Left renal pelvis (tissue), 4 donors: ENCODE data around the gene ERI3. TPM values are rescaled to one million over a fixed set of nuclear protein-coding genes. Genes with fewer than 3 reads are reported as not detected.

Experiments
- DNase-seq, 4 donors: peaks; one replicate each; pipeline ENCODE4 v3.0.0-alpha.2; 2013; ENCODE audit warnings: low read depth in 4 of 4, low spot score in 3 of 4
- polyA plus RNA-seq, 4 donors: library from polyadenylated mRNA; unstranded; fragments of 120-200 nt; gene quantifications; one replicate each; pipeline ENCODE4 v1.2.1, GENCODE V29; 2013; ENCODE audit not compliant: insufficient read length in 4 of 4

ERI3 gene
- polyA plus RNA-seq, 4 donors: 51.9 to 92.9 (median 79.7) TPM

GRCh38 chr1:44289530-44289929, 65.5 kb downstream of the ERI3 start:
- DNase-seq: no peak

- no peak for DNase-seq
These were observed 66.2 kb downstream of the ERI3 start for GRCh38 chr1:44288883-44289282.

- no peak for DNase-seq
These were observed 70.9 kb downstream of the ERI3 start for GRCh38 chr1:44284184-44284583.

DNA sequence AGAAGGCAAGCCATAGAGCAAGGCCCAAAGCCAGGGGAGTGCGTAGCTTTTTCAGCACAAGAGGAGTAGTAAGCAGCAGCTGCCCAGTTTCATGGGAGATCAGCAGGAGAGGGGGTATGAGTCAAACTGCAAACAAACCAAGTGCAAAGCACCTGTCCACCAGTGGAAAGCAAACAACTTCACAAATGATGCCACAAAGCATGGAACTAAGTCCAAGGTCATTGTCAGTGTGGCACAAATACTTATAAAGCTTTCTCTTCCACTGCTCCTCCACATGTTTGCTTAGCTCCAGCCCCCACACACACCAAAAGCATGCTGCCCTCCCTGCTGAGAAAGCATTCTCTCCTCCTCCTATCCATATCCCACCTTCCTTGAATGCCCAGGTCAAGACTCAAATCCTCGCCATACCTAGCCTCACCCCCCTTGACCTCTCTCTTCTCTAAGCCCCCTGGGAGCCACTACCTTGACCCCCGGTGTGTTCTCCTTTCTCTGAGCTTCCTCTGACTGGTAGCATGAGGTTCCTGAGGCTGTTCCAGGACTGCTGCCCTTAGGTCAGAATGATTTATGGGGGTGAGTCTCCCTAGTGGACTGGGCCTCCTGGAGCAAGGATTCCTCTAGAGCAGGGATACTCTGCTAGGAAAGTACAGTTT, 71.4 kb downstream of the ERI3 start:
- no peak for DNase-seq

DNA sequence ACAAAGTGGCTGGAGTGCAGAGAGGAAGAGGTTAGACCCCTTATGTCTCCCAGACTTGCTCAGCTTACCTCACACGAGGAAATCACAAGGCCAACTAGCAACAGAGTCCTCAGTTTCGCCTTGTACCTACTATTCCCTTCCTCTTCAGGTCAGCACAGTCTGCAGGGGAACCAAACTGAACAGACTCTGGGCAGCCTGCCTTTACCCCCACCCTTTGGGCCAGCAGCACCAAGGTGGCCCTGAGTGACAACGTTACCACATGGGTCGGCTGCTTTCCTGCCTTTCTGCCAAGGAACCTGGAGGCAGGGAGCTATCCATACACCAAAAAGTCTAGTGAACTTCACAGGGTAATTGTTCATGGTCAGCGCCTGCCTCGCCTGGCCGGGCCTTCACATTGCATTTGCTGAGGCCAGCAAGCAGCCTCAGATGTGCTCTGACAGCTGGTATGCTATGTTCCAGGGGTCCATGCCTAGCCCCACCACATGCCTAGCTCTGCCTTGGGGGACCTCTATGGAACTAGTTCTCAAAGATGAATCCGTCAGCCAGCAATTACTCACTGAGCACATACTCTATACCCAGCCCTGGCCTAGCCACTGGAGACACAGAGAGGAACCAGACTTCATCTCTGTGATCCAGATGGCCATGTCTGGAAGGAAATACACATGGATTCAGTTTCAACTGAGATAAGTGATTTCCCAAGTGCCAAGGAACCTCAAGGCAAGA, 72.2 kb downstream of the ERI3 start:
- no peak for DNase-seq

DNA sequence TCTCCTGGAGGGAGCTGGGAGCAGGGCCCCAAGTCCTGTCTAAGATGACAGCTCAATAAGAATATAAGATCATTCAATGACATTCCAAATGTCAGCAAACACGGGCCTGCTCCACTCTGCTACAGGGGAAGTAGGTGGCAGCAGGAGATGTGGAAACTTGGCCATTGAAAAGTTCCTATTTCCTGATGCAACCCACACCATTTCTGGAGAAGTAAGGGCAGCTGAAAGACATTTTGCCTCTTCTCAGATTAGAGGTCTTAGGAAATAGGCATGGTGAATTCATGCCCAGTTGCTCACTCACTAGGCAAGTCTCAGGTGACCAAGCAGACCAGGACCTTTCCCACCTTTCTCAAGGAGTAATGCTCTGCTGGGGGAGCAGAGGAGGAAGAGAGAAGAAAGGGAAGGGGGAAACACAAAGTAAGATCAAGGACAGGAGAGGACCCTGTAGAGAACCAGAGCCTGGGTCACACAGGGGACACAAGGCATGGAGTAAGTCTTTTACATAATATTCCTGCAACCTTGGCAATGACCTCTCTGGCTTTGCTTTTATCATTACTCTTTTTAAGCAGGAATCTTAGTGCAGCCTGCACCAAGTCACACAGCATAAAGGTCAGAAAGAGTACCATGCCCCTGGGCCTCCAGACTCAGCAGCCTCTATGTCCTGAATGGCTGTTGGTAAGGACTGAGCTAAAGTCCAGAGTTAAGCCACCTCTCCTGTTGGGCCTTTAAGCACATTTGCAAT, 72.9 kb downstream of the ERI3 start:
- no peak for DNase-seq

GRCh38 chr1:44276901-44277300, 78.2 kb downstream of the ERI3 start:
- DNase-seq: no peak

DNA sequence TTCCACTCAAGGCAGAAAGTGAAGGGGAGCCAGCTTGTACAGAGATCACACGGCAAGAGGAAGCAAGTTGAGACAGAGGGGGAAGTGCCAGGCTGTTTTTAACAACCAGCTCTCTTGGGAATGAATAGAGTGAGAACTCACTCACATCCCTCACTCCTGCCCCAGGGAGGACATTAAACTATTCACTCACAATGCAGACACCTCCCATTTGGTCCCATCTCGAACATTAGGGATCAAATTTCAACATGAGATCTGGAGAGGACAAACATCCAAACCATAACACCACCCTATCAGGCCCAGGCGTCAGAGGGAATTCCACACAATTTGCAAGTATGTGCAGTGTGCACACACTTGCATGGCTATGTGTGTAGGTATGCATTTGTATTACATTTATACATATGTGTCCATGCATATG, 79.1 kb downstream of the ERI3 start:
- DNase-seq: no peak

- DNase-seq: no peak
These were observed 79.6 kb downstream of the ERI3 start for GRCh38 chr1:44275296-44275962.

- no peak for DNase-seq
These were observed 81.3 kb downstream of the ERI3 start for GRCh38 chr1:44273560-44274350.

GRCh38 chr1:44272992-44273391, 82.1 kb downstream of the ERI3 start:
- no peak for DNase-seq

GRCh38 chr1:44271646-44272045, 83.4 kb downstream of the ERI3 start:
- no peak for DNase-seq

- DNase-seq: no peak
These were observed 84.1 kb downstream of the ERI3 start for GRCh38 chr1:44270686-44271628.

- no peak for DNase-seq
These were observed 87.0 kb downstream of the ERI3 start for GRCh38 chr1:44268054-44268453.

DNA sequence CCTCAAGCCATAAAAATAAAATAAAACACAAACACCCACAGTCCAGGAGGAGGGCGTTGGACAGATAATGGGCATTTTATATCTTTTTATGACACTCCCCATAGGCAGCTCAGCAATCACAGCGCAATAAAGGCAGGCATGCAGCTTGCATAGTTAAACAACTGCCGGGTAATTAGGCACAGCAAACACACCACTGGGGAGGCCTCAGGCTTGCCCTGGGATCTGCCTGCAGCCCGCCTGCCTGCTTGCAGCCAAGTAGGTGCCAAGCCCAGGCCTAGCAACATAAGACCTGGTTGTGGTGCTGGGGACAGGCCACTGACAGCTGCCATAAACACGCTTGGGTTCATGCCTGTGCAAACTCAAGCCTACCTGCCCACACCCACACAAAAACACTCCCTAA, 87.6 kb downstream of the ERI3 start:
- DNase-seq: no peak

- DNase-seq: no peak
These were observed 88.4 kb downstream of the ERI3 start for GRCh38 chr1:44266400-44267344.

GRCh38 chr1:44265656-44266358, 89.2 kb downstream of the ERI3 start:
- no peak for DNase-seq

GRCh38 chr1:44264451-44264771, 90.6 kb downstream of the ERI3 start:
- DNase-seq: no peak
